Smooth muscle cell (in vitro differentiated cells): ENCODE measurements around the gene ZSCAN29. TPM values are rescaled to one million over a fixed set of nuclear protein-coding genes. Genes with fewer than 3 reads are reported as not detected.

Source experiments
- DNase-seq: peaks from one replicate; lab custom pipeline; 2025; ENCODE audit not compliant: unreplicated experiment; lab: John Stamatoyannopoulos, UW
- H2AFZ ChIP-seq: fragments of 200-600 bp; sonication (generic); 2 replicates; pipeline ENCODE4 v1.6.0; 2016; ENCODE audit warnings: antibody characterized with exemption, low read depth, mild to moderate bottlenecking
- H3F3A ChIP-seq: fragments of 200-600 bp; sonication (generic); 2 replicates; pipeline ENCODE4 v1.6.0; 2017; ENCODE audit warnings: antibody characterized with exemption, low read depth
- H3K27ac ChIP-seq: fragments of 200-600 bp; sonication (generic); 2 replicates; pipeline ENCODE4 v1.5.1; 2016; ENCODE audit warnings: low read depth, mild to moderate bottlenecking
- H3K27me3 ChIP-seq: fragments of 200-600 bp; sonication (generic); 2 replicates; pipeline ENCODE4 v1.6.1; 2016; ENCODE audit warnings: low read depth, mild to moderate bottlenecking
- H3K36me3 ChIP-seq: fragments of 200-600 bp; sonication (generic); 2 replicates; pipeline ENCODE4 v1.5.1; 2016; ENCODE audit warnings: low read depth
- H3K4me1 ChIP-seq: fragments of 200-600 bp; sonication (generic); 2 replicates; pipeline ENCODE4 v1.5.1; 2016; ENCODE audit warnings: low read depth
- H3K4me2 ChIP-seq: fragments of 200-600 bp; sonication (generic); 2 replicates; pipeline ENCODE4 v1.6.0; 2016; ENCODE audit warnings: mild to moderate bottlenecking
- H3K4me3 ChIP-seq: fragments of 200-600 bp; sonication (generic); 2 replicates; pipeline ENCODE4 v1.5.1; 2016; ENCODE audit warnings: mild to moderate bottlenecking
- H3K79me2 ChIP-seq: fragments of 200-600 bp; sonication (generic); 2 replicates; pipeline ENCODE4 v1.6.0; 2016; ENCODE audit warnings: low read depth, mild to moderate bottlenecking
- H3K9ac ChIP-seq: fragments of 200-600 bp; sonication (generic); 2 replicates; pipeline ENCODE4 v1.6.0; 2016; ENCODE audit warnings: low read depth
- H3K9me3 ChIP-seq: fragments of 200-600 bp; sonication (generic); replicated peaks from 2 replicates; pipeline ENCODE4 v1.5.1; 2016; ENCODE audit warnings: low read depth
- H4K20me1 ChIP-seq: fragments of 200-600 bp; sonication (generic); 2 replicates; pipeline ENCODE4 v1.6.0; 2016; ENCODE audit warnings: low read depth
- CTCF ChIP-seq: fragments of 200-600 bp; sonication (generic); IDR thresholded peaks from 2 replicates; pipeline ENCODE4 v1.5.1; 2017; ENCODE audit warnings: borderline replicate concordance, mild to moderate bottlenecking, antibody characterized with exemption; ENCODE audit not compliant: insufficient read depth, poor library complexity, severe bottlenecking
- WGBS: methylation state at CpG from one replicate; pipeline ENCODE4 v1.1.7; 2016; ENCODE audit warnings: low lambda C conversion rate; 5-methylcytosine and 5-hydroxymethylcytosine counted together
- polyA plus RNA-seq: library from polyadenylated mRNA; unstranded; fragments of >200 nt; fragmentation: Nextera tagmentation; extraction: Ambion mirVana; gene quantifications from 2 replicates; pipeline ENCODE4 v1.2.1, GENCODE V29; 2016
- total RNA-seq: library from RNA; depleted of rRNA; stranded (reverse); fragments of >200 nt; gene quantifications from 2 replicates; pipeline ENCODE4 v1.2.3, GENCODE V29; 2014

The ZSCAN29 gene
- total and polyA plus RNA-seq, 2 experiments from 2014 or later: 6.3 to 20.9 TPM

DNA sequence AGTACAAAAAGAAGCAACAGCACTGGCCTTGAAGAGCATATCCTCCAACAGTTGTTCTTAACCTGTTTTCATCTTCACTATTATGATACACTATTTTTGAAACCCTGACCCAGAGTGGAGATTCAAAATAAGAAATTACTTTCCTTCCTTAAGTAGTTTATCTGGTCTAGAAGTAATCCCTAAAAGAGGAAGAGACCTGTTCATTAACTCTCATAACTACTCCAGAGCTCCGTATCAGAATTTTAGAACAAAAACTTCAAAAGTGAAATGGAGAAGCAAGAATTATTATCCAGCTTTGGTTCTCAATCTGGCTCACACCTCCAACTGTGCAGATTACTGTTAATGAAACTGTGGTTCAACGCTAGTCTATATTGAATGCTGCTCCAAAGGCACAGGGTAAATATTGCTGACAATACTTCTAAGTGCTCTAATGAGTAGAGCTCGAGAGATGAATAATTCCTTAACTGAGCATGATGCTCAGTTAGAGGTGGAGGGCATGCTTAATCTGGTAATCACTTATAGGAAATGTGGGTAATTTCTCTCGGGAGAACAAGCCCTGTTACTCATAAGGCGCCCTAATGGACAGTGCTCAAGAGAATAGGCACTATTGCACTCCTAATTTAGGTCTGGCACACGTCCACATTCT is 45.7 kb downstream of the ZSCAN29 start:
- Histone ChIP-seq H3K27ac (no peak overlapping the region), H3K36me3 (no peaks in the 10 kb centered on the region), H3K27me3 (peaks cover 22% of the 10 kb centered on the region), H3K9ac (no peak overlapping the region), H3K4me3 (no peak overlapping the region), H3K4me2 (no peak overlapping the region), H2AFZ (no peak overlapping the region), H4K20me1 (peaks cover 9% of the 10 kb centered on the region), H3K9me3 (no peaks in the 10 kb centered on the region), H3K4me1 (peaks cover 10% of the 10 kb centered on the region), H3F3A (no peaks in the 10 kb centered on the region), H3K79me2 (peaks cover 13% of the 10 kb centered on the region)
- DNase-seq: no peak
- no peak for TF ChIP-seq CTCF
- 78% methylated on average over 6 of the region's 6 CpGs for WGBS

DNA sequence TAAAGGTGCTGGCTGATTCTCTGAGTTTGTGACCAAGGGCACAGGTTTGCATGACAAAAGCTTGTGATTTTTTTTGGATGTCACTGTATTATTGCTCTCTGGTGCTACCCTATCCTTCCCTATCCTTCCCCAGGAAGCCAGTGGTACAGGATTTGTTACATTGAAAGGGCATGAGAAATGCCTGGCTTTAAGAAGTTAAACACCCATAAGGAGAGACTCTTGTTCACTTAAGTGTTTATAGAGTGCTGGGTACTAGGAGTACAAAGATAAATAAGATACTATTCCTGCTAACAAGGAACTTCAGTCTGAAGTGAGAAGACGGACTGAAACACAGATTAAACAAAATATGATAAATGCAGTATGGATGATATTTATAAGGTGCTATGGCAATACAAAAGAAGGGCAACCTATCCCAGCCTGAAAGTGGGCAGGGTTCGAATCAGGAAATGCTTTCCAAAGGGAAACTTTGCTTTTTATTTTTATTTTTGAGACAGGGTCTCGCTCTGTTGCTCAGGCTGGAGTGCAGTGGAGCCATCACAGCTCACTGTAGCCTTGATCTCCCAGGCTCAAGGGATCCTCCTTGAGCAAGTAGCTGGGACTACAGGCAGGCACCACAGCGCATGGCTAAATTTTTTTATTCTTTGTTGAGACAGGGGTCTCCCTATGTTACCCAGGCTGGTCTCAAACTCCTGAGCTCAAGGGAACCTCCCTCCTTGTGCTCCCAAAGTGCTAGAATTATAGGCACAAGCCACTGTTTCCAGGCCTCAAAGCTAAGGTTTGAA is 51.7 kb downstream of the ZSCAN29 start:
- no peak for TF ChIP-seq CTCF
- H3K4me2 ChIP-seq: no peak overlapping the region
- no peak overlapping the region for H3K9ac ChIP-seq
- no peaks in the 10 kb centered on the region for H3K4me1 ChIP-seq
- no peaks in the 10 kb centered on the region for H3K9me3 ChIP-seq
- DNase-seq: no peak
- H3K27me3 ChIP-seq: peaks cover 38% of the 10 kb centered on the region
- no peak overlapping the region for H2AFZ ChIP-seq
- no peaks in the 10 kb centered on the region for H3F3A ChIP-seq
- no peaks in the 10 kb centered on the region for H3K36me3 ChIP-seq
- H4K20me1 ChIP-seq: no peaks in the 10 kb centered on the region
- H3K27ac ChIP-seq: no peak overlapping the region
- WGBS: 73% methylated on average over 4 of the region's 4 CpGs
- no peaks in the 10 kb centered on the region for H3K79me2 ChIP-seq
- no peak overlapping the region for H3K4me3 ChIP-seq

GRCh38 chr15:43317566-43318184 is 53.2 kb downstream of the ZSCAN29 start:
- WGBS: 84% methylated on average over 8 of the region's 8 CpGs

More at GRCh38 chr15:43317566-43318184, 53.2 kb downstream of the ZSCAN29 start:
- Histone ChIP-seq H3K36me3 (no peaks in the 10 kb centered on the region), H3F3A (no peaks in the 10 kb centered on the region), H3K9ac (no peak overlapping the region), H3K27ac (no peak overlapping the region), H2AFZ (no peak overlapping the region), H4K20me1 (no peaks in the 10 kb centered on the region), H3K4me3 (no peak overlapping the region), H3K4me1 (no peaks in the 10 kb centered on the region), H3K4me2 (no peak overlapping the region), H3K79me2 (no peaks in the 10 kb centered on the region), H3K9me3 (no peaks in the 10 kb centered on the region), H3K27me3 (peaks cover 42% of the 10 kb centered on the region)
- DNase-seq: no peak
- no peak for TF ChIP-seq CTCF
